HG02588 (cell line): ENCODE measurements around the gene CARD19.
"Not testable (repeated sequence)": the region's sequence is repeated elsewhere in the genome, so short reads cannot be mapped to it uniquely, and the experiment has no call there.

Experiments
- ATAC-seq: cut with Tn5 transposase; IDR thresholded peaks from one replicate; pipeline ENCODE4 v1.9.1; 2021; ENCODE audit warnings: mild to moderate bottlenecking, moderate library complexity; ENCODE audit not compliant: unreplicated experiment

The CARD19 gene

DNA sequence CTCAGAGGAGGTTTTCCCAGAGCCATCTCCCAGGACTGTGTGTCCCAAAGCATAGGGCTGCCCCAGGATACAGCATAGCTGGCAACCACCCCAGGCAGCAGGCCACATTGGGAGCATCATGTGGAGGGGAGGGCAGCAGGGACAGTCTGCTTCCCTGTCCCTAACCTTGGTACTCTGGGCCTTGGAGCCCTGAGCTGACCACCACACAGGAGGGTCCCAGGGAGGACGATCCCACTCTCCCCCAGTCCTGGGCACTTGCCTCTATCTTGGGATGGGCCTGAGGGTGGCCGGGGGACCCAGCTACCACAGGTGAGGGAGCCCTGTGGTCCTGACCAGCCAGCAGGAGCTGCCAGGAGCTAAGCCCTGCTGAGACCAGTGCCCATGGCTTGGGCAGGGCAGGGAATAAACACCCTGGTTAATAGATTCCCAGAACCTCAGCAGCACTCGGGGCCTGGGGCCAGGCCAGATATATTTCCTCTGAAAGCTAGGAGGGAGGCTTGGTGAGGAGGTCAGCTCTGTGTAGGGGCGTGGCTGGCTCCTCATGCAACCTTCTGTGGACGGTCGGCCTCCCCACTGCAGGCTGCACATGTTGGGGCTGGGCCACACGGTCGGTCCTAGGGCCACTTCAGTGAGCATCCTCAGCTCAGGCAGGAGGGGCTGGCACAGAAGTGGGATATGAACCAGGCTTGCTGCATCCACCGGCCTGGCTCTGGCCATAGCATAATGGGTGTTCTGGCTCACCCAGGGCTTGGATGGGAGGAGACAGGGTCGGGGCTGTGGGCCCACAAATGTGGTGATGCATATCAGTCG lies 33.9 kb downstream of the CARD19 start:
- no peak for ATAC-seq

- no peak for ATAC-seq
Measured at GRCh38 chr9:93130861-93131481, 35.0 kb downstream of the CARD19 start.

GRCh38 chr9:93131599-93132286 lies 35.7 kb downstream of the CARD19 start:
- ATAC-seq: no peak

GRCh38 chr9:93132287-93132927 lies 36.4 kb downstream of the CARD19 start:
- no peak for ATAC-seq

GRCh38 chr9:93132946-93133680 lies 37.1 kb downstream of the CARD19 start:
- peak; percentile 40 for ATAC-seq

- no peak for ATAC-seq
Measured at GRCh38 chr9:93133681-93134014, 37.6 kb downstream of the CARD19 start.

DNA sequence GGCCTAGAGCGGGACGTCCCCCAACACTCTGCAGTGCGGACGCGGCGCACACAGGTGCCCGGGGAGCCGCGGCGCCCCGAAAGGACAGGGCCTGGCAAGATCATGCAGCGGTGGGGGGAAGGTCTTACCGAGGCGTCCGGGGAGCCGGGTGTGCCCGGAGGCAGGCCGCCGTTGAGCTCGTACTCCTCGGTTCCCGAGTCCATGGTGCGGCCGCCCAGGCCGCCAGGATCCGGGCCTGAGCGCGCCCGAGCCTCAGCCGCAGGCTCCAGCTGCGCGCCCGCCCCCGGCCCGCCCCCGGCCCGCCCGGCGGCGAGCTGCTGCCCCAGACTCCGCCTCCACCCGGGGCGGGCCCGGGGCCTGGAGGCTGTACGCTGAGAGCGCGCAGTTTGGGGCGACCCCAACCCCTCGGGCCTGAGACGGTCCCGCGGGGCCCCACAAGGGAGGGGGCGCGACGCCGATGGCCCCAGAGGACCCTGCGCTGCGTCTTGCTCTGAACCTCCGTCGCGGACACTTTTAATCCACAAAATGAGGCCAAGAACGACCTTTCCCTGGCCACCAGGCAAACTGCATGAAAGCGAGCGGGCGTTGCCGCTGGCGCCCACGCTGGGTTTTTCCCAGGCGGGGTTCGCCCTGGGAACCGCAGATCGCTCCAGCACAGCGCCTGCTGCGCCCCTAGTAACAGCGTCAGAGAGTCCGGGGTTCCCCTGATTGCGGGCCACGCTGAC lies 38.2 kb downstream of the CARD19 start, which contains the start of gene NINJ1:
TSS of gene NINJ1 (minus strand) at position 237 of the 725 bp plus-strand sequence. CDS start at position 203, 34 bp downstream.
- peak; percentile 74 for ATAC-seq

- no peak for ATAC-seq
Measured at GRCh38 chr9:93134740-93135444, 38.9 kb downstream of the CARD19 start.

- ATAC-seq: no peak
Measured at GRCh38 chr9:93136011-93136440, 40.0 kb downstream of the CARD19 start.

DNA sequence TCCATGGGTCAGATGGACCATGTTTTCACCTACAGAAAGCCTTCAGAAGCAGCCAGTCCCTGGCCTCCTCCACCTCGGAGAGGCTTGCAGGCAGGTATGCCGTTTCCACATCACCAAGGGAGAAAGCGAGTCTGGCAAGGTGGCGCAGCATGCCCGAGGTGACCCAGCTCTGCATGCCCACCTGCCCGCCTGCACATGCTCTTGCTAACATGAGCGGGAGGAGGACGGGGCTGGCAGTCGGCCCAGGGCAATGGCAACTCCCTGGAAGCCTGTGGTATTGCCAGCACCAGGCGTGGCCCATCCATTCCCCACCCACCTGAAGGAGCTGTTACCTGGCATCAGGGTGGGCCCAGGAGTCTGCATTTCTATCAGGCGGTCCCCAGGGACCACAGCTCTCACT lies 41.3 kb downstream of the CARD19 start:
- no peak for ATAC-seq

GRCh38 chr9:93138171-93138764 lies 42.3 kb downstream of the CARD19 start:
- no peak for ATAC-seq

DNA sequence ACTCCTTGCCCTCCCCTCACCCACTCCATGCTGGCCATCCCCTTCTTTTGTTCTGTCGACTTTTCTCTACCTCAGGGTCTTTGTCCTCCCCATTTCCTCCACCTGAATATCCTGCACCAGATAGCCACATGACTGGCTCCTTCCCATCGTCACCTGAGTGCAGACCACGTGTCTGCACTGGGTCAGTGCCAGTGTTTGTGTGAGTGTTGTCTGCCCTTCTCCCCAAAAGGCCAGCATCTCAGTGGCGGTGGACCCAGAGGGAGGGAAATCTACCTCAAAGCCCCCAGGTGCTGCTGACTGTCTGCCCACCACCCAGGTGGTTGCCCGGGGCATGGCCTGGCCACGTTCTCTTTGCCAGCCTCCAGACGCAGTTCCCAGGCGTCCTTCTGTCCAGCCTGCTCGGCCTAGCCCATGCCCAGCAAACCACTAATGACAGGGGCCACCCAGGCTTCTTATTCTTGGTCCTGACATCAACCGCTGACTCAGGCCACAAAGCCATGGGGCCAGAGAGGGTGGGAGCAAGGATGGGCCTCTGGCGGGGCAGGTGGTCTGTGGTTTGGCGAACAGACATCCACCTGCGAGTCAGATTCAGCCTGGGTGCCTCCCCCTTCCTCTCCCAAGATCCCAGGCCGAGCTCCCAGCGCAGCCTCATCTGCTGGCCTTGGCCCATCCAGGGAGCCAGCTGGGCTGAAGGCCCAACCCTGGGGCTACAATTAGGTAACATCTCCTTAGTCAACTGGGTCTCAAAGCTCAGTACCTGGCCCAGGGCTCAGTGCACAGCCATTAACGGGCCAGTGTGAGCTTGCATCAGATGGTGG lies 43.6 kb downstream of the CARD19 start:
- no peak for ATAC-seq

DNA sequence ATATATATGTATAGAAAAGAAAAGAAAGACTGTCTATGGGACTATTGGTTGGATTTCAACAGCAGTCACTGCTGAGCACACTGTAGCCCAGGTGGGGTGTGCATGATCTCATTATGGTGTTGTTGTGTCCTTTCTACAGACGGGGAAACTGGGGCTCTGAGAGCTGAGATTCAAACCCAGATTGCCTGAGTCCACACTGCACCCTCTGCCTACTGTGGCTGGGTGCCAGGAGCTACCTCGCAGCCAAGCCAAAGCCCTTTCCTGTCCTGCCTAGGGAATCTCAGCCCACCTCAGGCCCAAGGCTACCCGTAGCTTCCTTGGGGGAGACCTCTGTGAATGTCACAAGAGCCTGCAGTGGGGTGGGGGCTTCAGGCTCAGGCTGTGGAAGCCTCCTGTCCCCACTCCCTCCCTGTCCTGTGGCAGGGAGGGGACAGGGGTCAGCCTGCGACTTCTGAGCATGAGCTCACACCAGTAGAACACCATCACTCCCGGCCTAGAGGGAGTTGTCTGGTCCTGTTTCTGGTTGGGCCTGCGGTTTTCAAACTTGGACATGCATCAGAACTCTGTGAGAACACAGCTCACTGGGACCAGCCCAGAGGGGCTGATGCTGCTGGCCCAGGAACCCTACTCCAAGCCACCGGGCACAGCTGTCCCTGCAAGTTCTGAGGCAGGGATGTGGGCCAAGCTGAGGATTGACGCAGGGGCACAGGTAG lies 45.9 kb downstream of the CARD19 start:
- no peak for ATAC-seq

DNA sequence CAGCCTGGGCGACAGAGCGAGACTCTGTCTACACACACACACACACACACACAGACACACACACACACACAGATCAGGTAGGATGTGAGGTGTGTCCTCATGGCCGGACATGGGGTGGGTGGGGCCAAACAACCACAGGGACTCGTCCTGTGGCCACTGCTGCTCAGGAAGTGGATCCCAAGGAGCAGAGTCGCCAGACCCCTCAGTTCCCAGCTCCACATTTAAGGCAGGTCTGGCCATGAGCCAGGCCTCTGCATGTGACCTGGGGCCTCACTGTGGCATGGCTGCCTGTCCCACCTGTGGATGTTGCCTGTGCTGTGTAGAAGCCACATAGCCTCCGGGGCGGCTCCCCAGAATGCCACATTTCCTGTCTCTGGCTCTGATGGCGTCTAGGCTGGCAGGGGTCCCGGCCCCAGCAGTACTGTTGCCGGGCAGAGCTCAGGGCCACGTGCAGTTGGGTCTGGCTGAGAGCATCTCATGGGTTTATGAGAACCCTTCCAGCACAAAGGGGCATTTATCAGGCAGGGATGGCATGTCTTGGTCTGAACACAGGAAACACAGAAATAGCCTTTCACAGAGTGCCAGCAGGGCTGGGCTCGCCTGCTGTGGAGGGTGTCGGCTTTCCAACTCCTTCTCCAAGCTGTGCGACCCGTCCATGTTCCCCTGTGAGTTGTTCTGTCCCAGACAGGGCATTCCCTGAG lies 48.0 kb downstream of the CARD19 start:
- ATAC-seq: no peak

GRCh38 chr9:93146696-93147095 lies 50.7 kb downstream of the CARD19 start:
- ATAC-seq: not testable (repeated sequence)

GRCh38 chr9:93147632-93148031 lies 51.6 kb downstream of the CARD19 start:
- ATAC-seq: no peak

DNA sequence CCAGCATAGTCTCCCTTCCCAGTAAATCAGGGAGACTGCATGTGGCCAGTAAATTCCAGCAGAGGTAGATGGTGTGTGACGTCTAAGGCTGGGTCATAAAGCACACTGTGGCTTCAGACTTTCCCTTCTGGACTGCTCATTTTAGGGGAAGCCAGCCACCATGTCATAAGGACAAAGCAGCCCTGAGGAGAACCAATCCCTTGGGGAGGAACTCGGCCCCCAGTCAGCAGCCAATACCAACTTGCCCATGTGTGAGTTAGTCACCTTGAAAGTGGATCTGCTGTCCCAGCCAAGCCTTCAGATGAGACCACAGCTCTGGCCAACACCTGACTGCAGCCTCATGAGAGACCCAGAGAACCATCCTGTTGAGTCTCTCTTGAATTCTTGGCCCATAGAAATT lies 52.7 kb downstream of the CARD19 start:
- no peak for ATAC-seq
